Endothelial cell of umbilical vein (primary cell): Measurements from ENCODE around the gene FLRT2. TPM values are rescaled to one million over a fixed set of nuclear protein-coding genes. Genes with fewer than 3 reads are reported as not detected.

Experiments used
- BruUV-seq: library from RNA; stranded (reverse); fragments of 400-500 nt; replicated peaks from 2 replicates; lab custom pipeline; 2021; lab: Mats Ljungman, UMichigan
- CTCF ChIA-PET: fragments of 300-600, 350-600 bp; sonication (Branson Sonifier 250); formaldehyde crosslinking; loops from one replicate; lab custom pipeline; 2021; ENCODE audit warnings: antibody characterized with exemption, inconsistent platforms; lab: Charles Lee
- POLR2A ChIA-PET: fragments of 300-600, 350-600 bp; sonication (Branson Sonifier 250); formaldehyde crosslinking; loops from one replicate; lab custom pipeline; 2021; ENCODE audit warnings: antibody characterized with exemption, inconsistent platforms; lab: Charles Lee
- DNase-seq: peaks from one replicate; pipeline ENCODE4 v3.0.0-alpha.2; 2011; ENCODE audit warnings: low read depth, low spot score
- FAIRE-seq: peaks from 2 replicates; lab custom pipeline; 2011; peaks lifted over from hg19 to GRCh38; lab: Jason Lieb, UNC
- H2AFZ ChIP-seq: 2 replicates; pipeline ENCODE4 v1.6.0; 2012; ENCODE audit warnings: low read depth, low read length, control low read depth, inconsistent platforms
- H3K27ac ChIP-seq: 2 replicates; pipeline ENCODE4 v1.5.1; 2011; ENCODE audit warnings: low read depth, mild to moderate bottlenecking, control low read depth, low read length, moderate library complexity; ENCODE audit not compliant: insufficient read depth
- H3K27me3 ChIP-seq, 2 experiments: 2 replicates each; pipeline versions ENCODE4 v1.6.0 to v1.6.1; 2011; ENCODE audit warnings: low read length in 2 of 2, mixed read lengths in 1 of 2; ENCODE audit not compliant: control insufficient read depth in 2 of 2, insufficient read depth in 2 of 2
- H3K36me3 ChIP-seq, 2 experiments: 2 replicates in 1 of 2; 3 replicates in 1 of 2; pipeline ENCODE4 v1.5.1; 2011; ENCODE audit warnings: low read length in 2 of 2, mild to moderate bottlenecking in 1 of 2, moderate library complexity in 1 of 2; ENCODE audit not compliant: control insufficient read depth in 2 of 2, insufficient read depth in 2 of 2; ENCODE audit errors: extremely low read depth in 1 of 2
- H3K4me1 ChIP-seq: 3 replicates; pipeline ENCODE4 v1.5.1; 2011; ENCODE audit warnings: mild to moderate bottlenecking, low read length; ENCODE audit not compliant: control insufficient read depth, insufficient read depth; ENCODE audit errors: extremely low read depth
- H3K4me2 ChIP-seq: 2 replicates; pipeline ENCODE4 v1.6.1; 2011; ENCODE audit warnings: low read length, control low read depth, mixed read lengths; ENCODE audit not compliant: insufficient read depth
- H3K4me3 ChIP-seq, 3 experiments: fragments of 200-600 bp in 1 of 3; sonication (generic), shearing (Covaris generic) in 1 of 3; replicated peaks in 1 of 3; 2 replicates each; pipeline ENCODE4 v1.5.1; 2011 to 2016; ENCODE audit warnings: control low read depth in 3 of 3, low read length in 3 of 3, mild to moderate bottlenecking in 2 of 3, inconsistent platforms in 1 of 3, low read depth in 1 of 3, moderate library complexity in 1 of 3; ENCODE audit not compliant: insufficient read depth in 1 of 3
- H3K79me2 ChIP-seq: 2 replicates; pipeline ENCODE4 v1.6.0; 2012; ENCODE audit warnings: low read length, inconsistent platforms; ENCODE audit not compliant: control insufficient read depth, insufficient read depth
- H3K9ac ChIP-seq: replicated peaks from 2 replicates; pipeline ENCODE3; 2011; ENCODE audit warnings: low read length, control low read depth; ENCODE audit not compliant: insufficient read depth; ENCODE audit errors: extremely low read depth
- H3K9me1 ChIP-seq: replicated peaks from 3 replicates; pipeline ENCODE4 v1.6.0; 2011; ENCODE audit warnings: mild to moderate bottlenecking, low read length; ENCODE audit not compliant: control insufficient read depth, insufficient read depth; ENCODE audit errors: extremely low read depth
- H3K9me3 ChIP-seq: replicated peaks from 2 replicates; pipeline ENCODE4 v1.5.1; 2012; ENCODE audit warnings: low read length, inconsistent platforms; ENCODE audit not compliant: control insufficient read depth, insufficient read depth
- H4K20me1 ChIP-seq: replicated peaks from 2 replicates; pipeline ENCODE3; 2011; ENCODE audit warnings: mild to moderate bottlenecking, low read length; ENCODE audit not compliant: control insufficient read depth, insufficient read depth; ENCODE audit errors: extremely low read depth
- EZH2 ChIP-seq: IDR thresholded peaks from 2 replicates; pipeline ENCODE4 v1.6.1; 2012; ENCODE audit warnings: borderline replicate concordance, low read depth, mild to moderate bottlenecking, moderate library complexity, low read length, inconsistent platforms; ENCODE audit not compliant: severe bottlenecking
- FOS ChIP-seq: IDR thresholded peaks from 2 replicates; pipeline ENCODE4 v1.6.1; 2011; ENCODE audit warnings: mild to moderate bottlenecking, low read length, moderate library complexity, borderline replicate concordance; ENCODE audit not compliant: insufficient read depth
- GATA2 ChIP-seq: IDR thresholded peaks from 2 replicates; pipeline ENCODE4 v1.7.0; 2011; ENCODE audit warnings: low read depth, mild to moderate bottlenecking, moderate library complexity, mixed read lengths, low read length; ENCODE audit not compliant: insufficient read length, insufficient read depth
- JUN ChIP-seq: IDR thresholded peaks from 2 replicates; pipeline ENCODE4 v1.6.1; 2011; ENCODE audit warnings: borderline replicate concordance, low read depth; ENCODE audit not compliant: insufficient read length, insufficient read depth
- MYC ChIP-seq: IDR thresholded peaks from one replicate; pipeline ENCODE4 v1.6.1; 2011; ENCODE audit warnings: mild to moderate bottlenecking, low read depth, low read length
- POLR2A ChIP-seq: IDR thresholded peaks from 2 replicates; pipeline ENCODE4 v1.6.1; 2012; ENCODE audit warnings: low read depth, mild to moderate bottlenecking, control low read depth, low read length
- POLR2AphosphoS5 ChIP-seq: IDR thresholded peaks from 2 replicates; pipeline ENCODE4 v1.6.1; 2012; ENCODE audit warnings: low read depth, mild to moderate bottlenecking, control low read depth, low read length, moderate library complexity; ENCODE audit not compliant: insufficient read depth
- dilution Hi-C: fragments of 300-500 bp; cut with MboI; formaldehyde crosslinking; loops from one replicate; pipeline ENCODE4 v1.15.0; 2019; ENCODE audit warnings: low sequenced_read_pairs; ENCODE audit not compliant: extremely low pct_ligation_motif_present
- intact Hi-C: fragments of 100-400 bp; cut with micrococcal nuclease; formaldehyde crosslinking; loops from one replicate; pipeline ENCODE4 v1.10.0; 2022
- polyA plus RNA-seq, 4 experiments: library from polyadenylated mRNA; depleted of rRNA in 3 of 4; stranded (reverse) in 3 of 4; unstranded in 1 of 4; fragments of >200 nt; gene quantifications; 2 replicates each; pipeline versions ENCODE4 v1.2.1 to v1.2.3, GENCODE V29; 2011 to 2012; ENCODE audit warnings: missing spikeins in 1 of 4
- total RNA-seq: library from RNA; stranded (reverse); gene quantifications from 2 replicates; pipeline ENCODE4 v1.2.3, GENCODE V29; 2021
- TF ChIP-seq, protein P1 (sequence below): IDR thresholded peaks from 2 replicates; pipeline ENCODE4 v1.6.1; 2011; ENCODE audit not compliant: insufficient read depth, insufficient read length
- TF ChIP-seq, protein P2 (sequence below), 2 donors: IDR thresholded peaks; 1 replicate in 1 of 2; 2 replicates in 1 of 2; pipeline ENCODE4 v1.5.1; 2011; ENCODE audit warnings: low read length in 2 of 2, mild to moderate bottlenecking in 2 of 2, moderate library complexity in 2 of 2, control low read depth in 1 of 2, inconsistent platforms in 1 of 2, low read depth in 1 of 2; ENCODE audit not compliant: insufficient read depth in 1 of 2; ENCODE audit errors: extremely low read depth in 1 of 2

The FLRT2 gene
- total and polyA plus RNA-seq, 2 donors (not counting 3 experiments of a cell fraction or from before 2014, with no cell fraction given), result 202 to 229 TPM

DNA sequence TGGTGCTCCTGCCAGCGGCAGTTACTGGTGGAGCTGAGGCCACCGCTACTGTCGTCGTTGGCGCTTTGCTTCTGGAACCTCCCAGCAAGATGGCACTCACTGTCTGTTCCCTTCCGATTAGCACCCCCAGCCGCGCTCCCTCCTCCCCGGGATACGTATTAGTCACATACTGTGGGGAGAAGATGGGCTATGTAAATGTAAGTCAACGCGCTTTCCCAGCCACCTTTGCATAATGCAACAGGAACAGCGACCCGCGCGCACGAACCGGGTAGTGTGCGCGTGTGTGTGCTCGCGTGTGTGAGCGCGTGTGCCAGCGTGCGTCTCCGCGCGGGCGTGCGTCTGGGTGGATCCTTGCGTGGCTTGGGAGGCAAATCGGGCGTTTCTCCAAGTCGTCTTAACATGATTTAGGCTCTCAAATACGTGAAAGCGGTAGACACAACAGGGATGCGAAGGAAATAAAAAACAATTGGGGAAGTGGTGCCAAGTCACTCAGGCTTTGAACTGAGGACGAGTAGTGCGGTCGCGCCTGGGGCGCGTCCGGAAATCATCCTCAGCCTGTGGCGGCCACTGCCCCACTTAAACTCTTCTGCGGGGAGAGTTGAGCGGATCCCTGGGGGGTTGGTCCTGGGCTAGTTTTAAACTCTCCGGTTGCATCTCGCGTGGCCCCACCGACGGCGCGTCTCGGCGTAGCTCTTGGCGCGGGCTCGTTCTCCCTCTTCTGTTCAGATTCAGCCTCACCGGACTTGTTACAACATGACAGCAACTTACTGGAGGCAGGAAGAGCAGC is 1.8 kb downstream of the FLRT2 start:
- intact Hi-C loops, result loop anchor here (1.0 to 10.0 kb wide), 6 partner anchors 526 to 1525 kb away; no protein-coding TSS in a partner anchor
- CTCF ChIA-PET, result interaction anchor here (0.6 to 1.9 kb wide), 6 partner anchors 17 to 1556 kb away, joined by 3 to 5 read pairs (median 3); no protein-coding TSS in a partner anchor

More for the DNA sequence above, 1.8 kb downstream of the FLRT2 start:
- DNase-seq (peak; percentile 92), FAIRE-seq (peak; percentile 28)
- Histone ChIP-seq H3K27me3 (no peaks in the 10 kb centered on the region), H3K4me1 (peaks cover 31% of the 10 kb centered on the region), H4K20me1 (no peaks in the 10 kb centered on the region), H3K4me2 (peak overlapping the region; percentile 97), H3K4me3 (peak overlapping the region; percentile 69 to 94 (median 93)), H3K36me3 (no peaks in the 10 kb centered on the region), H2AFZ (peak overlapping the region; percentile 68), H3K79me2 (peaks cover 37% of the 10 kb centered on the region), H3K9me3 (no peaks in the 10 kb centered on the region), H3K27ac (peak overlapping the region; percentile 93), H3K9ac (peak overlapping the region; percentile 97), H3K9me1 (no peaks in the 10 kb centered on the region)
- dilution Hi-C loops, result no loop called here
- BruUV-seq, result no TSS peak
- TF ChIP-seq GATA2 (no peak), MYC (peak; percentile 36), EZH2 (no peak), FOS (peak; percentile 25), POLR2A (no peak), POLR2AphosphoS5 (peak; percentile 54), JUN (no peak)
- TF ChIP-seq, protein P1, sequence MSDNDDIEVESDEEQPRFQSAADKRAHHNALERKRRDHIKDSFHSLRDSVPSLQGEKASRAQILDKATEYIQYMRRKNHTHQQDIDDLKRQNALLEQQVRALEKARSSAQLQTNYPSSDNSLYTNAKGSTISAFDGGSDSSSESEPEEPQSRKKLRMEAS, result peak; percentile 31
- TF ChIP-seq, protein P2, sequence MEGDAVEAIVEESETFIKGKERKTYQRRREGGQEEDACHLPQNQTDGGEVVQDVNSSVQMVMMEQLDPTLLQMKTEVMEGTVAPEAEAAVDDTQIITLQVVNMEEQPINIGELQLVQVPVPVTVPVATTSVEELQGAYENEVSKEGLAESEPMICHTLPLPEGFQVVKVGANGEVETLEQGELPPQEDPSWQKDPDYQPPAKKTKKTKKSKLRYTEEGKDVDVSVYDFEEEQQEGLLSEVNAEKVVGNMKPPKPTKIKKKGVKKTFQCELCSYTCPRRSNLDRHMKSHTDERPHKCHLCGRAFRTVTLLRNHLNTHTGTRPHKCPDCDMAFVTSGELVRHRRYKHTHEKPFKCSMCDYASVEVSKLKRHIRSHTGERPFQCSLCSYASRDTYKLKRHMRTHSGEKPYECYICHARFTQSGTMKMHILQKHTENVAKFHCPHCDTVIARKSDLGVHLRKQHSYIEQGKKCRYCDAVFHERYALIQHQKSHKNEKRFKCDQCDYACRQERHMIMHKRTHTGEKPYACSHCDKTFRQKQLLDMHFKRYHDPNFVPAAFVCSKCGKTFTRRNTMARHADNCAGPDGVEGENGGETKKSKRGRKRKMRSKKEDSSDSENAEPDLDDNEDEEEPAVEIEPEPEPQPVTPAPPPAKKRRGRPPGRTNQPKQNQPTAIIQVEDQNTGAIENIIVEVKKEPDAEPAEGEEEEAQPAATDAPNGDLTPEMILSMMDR (IDR thresholded peaks at IDR 0.05; ENCODE audit: extremely low read depth in 1 of 2, insufficient read depth in 1 of 2, low read depth in 1 of 2, low read length in 2 of 2), result peak; percentile 34 to 48
- POLR2A ChIA-PET, result interaction anchor here (1.0 to 5.1 kb wide), 6 partner anchors 57 to 1278 kb away, joined by 3 to 31 read pairs (median 6); no protein-coding TSS in a partner anchor
